Stimulated activated CD8-positive, alpha-beta memory T cell treated with anti-CD3 and anti-CD28 coated beads, Interleukin-7, amount 100 ng/mL, for 4 hours (primary cell): ENCODE measurements around the gene SPHK2.
"Not testable (repeated sequence)": the region's sequence is repeated elsewhere in the genome, so short reads cannot be mapped to it uniquely, and the experiment has no call there.

Experiments
- DNase-seq, 2 donors: peaks; one replicate each; pipeline ENCODE4 v3.0.0-alpha.2; 2020; ENCODE audit warnings: low read depth in 2 of 2

The SPHK2 gene

DNA sequence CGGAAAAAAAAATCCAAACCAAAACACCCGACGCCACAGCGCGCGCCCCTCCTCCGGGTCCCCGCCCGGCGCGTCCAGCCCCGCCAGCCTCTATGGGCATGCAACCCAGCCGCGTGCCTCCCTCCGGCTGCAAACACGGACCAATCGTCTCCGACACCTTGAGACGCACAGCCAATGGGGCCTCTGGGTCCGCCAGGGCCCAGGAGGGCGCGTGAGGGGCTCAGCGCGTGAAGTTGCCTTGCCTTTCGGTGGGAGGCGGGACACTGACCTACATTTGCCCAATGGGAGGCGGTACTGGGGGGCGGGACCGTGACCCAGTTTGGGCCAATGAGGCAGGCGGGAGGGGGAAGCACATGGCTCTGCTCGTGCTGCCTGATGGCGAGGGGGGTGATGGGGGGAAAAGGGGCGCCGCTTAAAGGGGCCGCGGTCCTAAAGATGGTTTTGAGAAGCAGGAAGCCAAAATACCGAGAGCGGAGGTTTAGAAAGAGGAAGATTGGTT lies 18.2 kb downstream of the SPHK2 start:
- peak; percentile 100 for DNase-seq

DNA sequence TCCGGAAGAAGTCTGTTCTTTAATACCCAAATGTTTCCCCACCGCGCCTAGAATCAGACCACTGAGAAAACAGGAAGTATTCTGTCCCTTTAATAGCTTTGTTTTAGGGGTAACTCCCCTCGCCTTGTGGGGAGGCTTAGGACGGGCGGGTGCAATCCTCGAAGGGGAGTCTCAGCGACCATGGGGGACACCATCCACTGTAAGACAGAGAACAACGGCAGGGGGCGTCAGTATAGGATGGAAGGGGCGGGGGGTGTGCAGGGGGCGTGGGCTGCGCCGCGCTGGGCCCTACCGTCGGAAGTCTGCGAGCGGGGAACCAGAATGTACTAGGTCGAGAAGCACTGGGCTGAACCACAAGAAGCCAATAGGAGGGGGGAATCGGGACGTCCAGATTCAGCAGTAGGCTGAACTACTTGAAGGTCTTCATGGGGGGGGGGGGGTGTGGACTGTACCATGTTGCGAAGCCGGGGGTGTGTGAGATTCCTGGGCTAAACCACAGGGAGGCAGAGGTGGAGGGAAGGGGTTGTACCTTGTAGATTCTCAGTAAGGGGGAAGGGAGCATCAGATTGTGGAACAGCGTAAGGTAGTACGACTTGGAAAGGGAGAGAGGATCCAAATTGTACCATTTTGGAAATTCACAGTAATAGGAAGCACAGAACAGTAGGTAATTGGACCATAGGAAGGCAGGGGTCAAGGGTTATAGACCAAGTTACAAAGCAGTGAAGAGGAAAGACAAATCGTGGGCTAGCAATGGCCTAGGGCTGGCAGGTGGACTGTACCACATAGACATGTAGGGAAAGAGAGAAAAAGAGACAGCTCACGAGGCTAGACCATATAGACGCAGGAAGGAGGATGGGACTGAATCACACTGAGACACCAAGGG lies 18.9 kb downstream of the SPHK2 start:
- peak; percentile 74 to 77 for DNase-seq

DNA sequence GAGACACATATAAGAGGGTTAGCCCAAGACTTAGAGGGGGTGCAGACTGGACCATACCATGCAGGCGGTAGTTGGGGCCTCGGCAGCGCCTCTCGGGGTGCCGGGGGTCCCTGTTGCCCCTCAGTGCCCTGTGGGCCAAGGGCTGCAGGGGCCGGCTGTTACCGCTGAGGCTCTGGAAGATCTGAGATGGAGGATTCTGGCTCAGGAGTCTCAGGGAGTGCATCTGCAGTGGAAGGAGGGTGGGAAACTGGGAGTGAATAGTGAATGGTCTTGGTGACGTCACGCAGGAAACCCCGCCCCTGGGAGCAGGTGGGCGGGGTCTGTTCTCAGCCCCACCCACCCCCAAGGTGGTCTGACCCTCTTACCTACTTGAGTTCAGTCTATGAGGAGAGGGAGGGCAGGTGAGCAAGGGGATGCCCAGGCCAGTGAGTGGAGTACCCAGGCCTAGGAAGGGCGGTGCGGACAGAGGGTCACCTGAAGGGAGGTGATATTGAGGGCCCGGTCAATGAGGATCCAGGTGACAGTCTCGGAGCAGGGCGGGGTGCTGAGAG lies 19.6 kb downstream of the SPHK2 start:
- no peak for DNase-seq

DNA sequence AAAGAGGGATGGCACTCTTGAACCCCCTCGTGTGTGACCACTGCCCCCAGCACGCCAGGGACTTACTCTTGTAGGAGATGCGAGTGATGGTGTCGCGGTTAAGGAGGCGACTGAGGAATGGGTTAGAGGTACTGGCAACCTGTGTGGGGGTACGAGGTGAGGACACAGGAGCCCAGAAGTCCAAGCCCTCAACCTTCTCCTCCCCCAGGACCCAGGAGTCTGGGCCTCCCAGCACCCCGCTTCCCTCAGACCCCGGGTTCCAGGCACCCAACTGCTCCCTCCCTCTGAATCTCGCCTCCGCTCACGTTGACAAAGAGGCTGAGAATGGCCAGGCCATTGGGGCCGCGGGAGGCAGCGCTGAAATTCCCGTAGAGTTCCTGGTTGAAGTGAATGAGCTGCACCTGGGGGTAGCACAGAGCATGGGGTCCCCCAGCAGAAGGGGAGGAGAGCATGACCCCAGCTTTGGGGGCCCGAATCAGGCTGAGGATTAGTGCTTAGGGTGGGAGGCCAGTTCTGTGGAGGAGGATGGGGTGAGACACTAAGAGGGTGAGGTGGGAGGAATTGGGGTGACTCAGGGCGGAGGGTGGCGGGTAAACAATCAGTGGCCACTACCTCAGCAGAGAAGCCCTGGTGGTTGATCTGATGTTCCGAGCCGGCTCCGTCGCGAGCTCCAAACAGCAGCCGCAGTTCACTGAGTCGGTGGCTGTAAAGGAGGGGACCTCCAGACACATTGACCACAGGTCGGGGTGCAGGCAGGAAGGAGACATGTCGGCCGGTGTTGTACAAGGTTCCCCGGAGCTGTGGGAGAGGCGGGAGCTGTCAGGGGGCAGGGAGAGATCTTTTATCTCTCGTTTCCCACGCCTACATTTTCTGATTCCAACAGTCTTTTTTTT lies 20.4 kb downstream of the SPHK2 start:
- peak in 1 of 2 donors; percentile 32 for DNase-seq

DNA sequence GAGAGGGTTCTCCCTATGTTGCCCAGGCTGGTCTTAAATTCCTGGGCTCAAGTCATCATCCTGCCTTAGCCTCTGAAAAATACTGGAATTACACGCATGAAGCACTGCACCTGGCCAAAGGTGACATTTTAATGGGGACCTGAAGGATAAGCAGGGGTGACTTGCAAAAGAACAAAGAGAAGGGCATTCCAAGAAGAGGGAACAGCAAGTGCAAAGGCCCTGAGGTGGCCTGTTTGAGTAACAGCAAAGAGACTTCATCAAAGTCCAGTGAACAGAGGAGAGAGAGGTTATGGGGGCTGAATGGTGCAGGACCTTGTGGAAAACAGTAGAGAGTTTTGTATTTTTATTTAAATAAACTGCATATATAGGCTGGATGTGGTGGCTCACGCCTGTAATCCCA lies 22.5 kb downstream of the SPHK2 start:
- no peak for DNase-seq

DNA sequence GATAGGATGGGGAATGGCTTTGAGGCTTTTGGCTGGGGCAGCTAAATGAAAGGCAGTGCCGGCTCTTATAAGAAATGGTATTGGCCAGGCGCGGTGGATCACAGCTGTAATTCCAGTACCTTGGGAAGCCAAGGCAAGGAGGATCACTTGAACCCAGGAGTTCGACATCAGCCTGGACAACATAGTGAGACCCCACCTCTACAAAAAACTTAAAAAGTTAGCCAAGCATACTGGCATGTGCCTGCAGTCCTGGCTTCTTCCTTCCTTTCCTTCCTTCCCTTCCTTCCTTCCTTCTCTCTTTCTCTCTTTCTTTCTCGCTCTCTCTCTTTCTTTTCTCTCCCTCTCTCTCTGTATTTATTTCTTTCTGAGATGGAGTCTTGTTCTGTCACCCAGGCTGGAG lies 23.6 kb downstream of the SPHK2 start:
- DNase-seq = no peak

DNA sequence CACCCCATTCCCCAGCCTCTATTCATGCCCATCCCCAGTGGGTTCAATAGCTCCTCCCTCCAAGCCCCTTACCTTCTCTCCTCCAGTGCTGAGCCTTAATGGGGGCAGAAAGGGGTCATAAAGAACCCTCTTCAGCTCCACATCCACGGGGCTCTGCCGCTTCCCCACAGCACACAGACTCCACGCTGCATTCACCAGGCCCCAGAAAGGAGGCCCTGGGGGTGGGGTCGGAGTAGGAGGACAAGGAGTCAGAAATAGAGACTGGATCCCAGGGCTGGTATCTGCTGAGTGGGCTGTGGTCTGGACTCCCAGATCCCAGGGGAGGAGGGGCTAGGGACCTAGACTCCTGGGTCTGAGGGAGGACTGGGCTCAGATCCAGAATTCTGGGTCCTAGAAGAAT lies 25.0 kb downstream of the SPHK2 start:
- DNase-seq = no peak

DNA sequence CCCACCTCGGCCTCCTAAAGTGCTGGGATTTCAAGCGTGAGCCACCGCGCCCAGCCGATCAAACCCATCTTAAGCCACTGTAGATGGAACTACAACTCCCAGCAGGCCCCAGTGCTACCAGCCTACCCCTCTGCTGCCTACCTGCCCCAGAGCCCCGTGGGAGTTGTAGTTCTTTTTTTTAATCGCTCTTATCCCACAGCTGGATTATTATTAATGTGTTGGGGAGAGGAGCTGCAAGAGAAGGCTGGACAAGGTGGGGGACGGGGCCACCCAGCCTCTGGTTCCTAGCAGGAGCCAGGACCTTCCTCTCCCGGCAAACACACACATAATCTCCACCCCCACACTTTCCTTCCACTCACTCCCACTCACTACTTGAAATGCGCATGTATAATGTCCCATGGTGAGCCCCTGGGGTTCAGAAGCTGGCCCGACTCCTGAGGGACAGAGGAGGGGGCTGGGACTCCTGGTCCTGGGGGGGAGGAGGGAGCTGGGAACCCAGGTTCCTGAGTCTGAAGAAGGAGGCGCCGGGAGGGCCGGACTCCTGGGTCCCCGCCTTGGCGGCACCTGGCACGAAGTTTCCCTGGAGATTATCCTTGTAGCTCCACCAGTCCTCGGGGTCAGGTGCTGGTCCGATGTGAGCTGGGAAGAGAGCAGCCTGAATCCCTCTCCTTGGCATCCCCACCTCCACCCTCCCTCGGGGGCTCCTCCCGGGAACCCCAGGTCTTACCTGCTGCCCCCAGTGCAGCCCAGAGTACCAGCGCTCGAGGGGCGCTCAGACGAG lies 25.7 kb downstream of the SPHK2 start:
- DNase-seq = peak; percentile 60

DNA sequence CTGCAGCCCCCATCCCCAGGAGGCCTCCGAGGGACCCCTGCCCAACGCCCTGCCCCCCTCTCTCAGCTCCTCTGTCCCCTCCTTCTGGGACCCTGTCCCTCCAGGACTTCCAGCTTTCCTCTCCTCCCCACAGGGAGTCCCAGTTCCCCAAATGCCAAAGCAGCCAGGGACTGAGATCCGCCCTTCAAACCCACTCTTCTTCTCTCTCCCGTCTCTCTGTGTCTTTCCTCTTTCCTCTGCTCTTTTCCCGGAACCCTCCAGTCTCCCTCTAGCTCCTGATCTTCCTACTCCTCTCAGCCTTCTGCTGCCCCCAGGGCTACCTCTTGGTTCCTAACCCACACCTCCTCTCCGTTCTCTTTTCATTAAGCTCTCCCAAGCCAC lies 26.3 kb downstream of the SPHK2 start:
- DNase-seq = no peak

DNA sequence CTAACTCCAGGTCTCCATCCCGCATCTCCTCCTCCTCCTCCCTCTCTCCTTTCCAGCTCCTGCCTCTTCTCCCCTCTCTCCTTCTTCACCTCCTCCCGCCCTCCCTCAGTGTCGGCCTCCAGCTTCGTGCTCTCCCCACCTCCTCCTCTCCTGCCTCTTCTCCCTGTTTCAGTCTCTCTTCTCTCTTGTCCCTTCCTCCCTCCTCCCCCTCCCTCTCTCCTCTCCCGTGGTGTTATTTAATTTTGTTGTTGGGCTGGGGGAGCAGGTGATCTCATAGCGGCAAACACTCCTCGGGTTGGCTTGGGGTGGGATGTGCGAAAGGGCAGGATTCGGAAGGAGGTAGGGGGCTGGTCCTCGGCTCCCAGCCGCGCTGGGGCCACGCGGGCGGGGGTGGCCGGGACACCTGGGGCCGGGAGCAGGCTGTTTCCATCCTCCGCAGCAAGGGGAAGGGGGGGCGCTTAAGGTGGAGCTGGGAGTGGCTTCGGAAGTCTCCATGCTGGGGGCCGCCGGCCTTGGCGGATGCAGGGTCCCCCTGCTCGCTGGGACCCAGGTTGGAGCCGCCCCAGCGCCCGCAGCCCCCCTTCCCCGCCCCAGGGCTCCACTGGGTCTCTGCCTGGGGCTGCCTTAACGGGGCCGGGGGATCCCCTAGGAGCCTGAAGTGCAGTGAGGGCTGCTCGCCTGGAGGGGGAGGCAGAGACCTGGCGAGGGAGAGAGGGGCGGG lies 26.9 kb downstream of the SPHK2 start, which contains the start of gene CA11:
CA11 (minus strand) TSS at position 187 of the 721 bp plus-strand sequence. CDS start 555 bp downstream, outside the sequence.
- DNase-seq = peak; percentile 85 to 86

DNA sequence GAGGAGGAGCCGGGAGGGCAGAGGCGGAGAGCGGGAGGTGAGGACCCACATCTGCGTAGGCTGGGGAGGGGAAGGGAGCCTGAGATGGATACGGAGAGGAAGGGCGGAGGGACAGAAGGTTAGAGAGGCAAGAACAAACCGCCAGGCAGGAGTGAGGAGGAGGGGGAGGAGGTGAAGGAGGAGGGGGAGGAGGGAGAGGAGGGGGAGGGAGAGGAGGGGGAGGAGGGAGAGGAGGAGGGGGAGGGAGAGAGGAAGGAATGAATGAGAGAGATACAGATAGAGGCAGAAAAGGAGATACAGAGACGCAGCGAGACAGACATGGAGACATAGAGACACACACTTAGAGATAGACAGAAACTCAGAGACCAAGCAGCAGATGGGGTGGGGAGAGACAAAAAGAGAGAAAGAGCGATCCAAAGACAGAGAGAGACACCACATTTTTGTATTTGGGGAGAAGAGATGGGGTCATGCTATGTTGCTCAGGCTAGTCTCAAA lies 27.5 kb downstream of the SPHK2 start:
- no peak for DNase-seq

DNA sequence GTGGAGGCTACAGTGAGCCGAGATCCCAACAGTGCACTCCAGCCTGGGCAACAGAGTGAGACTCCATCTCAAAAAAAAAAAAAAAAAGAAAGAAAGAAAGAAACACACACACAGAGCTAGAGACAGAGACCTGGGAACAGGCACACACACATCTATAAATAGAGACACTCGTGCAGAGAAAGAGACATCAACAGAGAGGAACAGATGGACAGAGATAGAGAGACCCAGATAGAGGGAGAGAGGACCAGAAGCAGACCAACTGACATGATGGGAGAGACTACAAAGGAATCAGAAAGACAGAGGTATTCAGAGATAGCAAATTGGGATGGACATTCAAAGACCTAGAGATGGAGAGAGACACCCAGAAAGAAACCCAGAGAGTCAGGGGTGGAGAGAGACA lies 28.8 kb downstream of the SPHK2 start:
- no peak for DNase-seq

DNA sequence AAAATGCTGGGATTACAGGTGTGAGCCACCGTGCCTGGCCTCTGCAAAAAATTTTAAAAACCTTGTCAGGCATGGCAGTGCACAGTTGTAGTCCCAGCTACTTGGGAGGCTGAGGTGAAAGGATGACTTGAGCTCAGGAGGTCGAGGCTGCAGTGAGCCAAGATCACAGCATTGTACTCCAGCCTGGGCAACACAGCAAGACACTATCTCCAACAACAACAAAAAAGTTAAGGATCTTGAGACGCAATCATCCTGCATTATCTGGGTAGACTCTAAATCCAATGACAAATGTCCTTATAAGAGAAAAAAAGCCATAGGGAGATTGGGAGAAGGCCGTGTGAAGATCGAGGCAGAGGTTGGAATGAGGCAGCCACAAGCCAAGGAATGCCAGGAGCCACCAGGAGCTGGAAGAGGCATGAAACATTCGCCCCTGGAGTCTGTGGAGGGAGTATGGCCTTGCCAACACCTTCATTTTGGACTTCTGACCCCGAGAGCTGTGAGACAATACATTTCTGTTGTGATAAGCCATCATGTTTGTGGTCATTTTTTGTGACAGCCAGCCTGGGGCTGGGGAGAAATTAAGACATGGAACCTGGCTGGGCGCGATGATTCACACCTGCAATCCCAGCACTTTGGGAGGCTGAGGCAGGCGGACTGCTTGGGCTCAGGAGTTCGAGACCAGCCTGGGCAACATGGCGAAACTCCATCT lies 31.8 kb downstream of the SPHK2 start:
- no peak for DNase-seq

DNA sequence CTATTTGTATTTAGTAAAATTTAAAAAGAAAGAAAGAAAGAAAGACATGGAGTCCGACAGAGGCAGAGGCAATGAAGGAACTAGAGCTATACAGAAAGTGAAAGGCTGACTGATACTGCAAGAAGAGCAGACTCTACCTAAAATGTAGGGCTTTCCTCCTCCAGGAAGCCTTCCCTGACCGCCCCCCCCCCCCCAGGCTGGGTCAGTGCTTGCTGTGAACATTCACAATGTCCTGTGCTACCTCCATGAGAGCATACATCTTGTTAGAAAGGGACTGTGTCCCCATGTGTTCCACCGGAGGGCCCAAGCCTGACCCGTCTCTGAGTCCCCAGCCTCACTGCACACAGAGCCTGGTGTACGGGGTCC lies 32.4 kb downstream of the SPHK2 start:
- no peak for DNase-seq

DNA sequence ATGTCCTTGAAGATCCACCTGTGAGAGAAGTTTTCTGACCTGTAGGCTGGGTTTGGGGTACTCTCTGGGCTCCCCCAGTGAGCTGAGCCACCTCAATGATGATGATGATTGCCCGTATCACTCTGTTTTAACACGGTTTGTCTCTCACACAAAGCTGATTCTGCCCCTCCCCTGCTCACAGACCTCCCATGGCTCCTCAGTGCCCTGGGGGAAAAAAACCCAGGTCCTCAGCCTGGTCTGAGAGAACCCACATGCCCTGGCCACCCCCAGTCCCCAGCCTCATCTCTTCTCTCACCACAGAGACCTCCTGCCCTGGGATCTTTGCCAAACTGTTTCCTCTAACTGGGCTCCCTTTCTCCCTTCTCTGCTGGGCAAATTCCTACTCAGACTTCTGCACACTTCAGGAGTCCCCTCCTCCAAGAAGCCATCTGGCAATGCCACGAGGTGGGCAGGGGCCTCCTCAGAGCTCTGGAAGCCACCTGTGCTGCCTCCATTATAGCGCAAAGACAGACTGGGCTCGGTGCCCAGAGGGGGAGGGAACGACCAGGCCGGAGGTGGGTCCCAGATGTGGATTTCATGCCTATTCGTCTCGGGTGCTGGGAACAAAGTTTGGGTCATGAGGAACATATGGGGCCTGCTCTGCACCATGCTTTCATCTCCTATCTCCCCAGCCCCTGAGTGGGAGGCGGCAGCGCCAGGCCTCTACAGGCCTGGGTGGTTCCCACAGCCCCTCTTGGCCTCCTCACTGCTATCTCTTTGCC lies 35.2 kb downstream of the SPHK2 start:
- no peak for DNase-seq

DNA sequence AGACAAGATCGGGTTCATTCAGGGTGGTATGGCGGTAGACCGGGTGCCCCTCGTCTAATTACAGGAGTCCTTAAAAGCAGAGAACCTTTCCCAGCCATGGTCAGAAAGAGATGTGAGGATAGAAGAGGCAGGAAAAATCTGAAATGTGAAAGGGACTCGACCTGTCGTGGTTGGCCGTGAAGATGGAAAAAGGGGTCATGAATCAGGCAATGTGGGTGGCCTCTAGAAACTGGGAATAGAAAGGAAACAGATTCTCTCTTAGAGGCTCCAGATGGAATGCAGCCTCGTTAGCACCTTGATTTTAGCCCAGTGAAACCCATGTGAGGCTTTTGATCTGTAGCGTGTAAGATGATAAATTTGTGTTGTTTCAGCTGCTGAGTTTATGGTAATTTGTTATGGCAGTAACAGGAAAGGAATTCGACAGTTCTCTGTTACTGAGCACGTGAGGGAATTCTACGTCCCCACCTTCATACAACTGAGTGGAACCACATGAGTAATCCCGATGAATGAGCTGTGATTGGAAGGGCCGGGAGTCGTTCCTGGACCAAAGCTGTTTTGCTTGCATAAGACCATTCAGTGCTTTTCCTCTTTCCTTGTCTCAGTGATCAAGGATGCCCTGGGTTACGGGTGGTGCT lies 37.7 kb downstream of the SPHK2 start:
- no peak for DNase-seq

DNA sequence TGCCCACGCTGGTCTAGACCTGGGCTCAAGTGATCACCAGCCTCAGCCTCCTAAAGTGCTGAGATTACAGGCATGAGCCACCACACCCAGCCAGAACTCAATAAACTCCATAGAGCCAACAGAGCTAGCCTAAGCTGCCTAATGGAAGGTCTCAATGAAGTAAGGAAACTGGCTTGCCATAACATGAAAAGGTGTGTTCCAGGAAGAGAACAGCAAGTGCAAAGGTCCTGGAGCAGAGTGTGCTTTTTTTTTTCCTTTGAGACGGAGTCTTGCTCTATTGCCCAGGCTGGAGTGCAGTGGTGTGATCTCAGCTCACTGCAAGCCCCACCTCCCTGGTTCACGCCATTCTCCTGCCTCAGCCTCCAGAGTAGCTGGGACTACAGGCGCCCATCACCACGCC lies 38.5 kb downstream of the SPHK2 start:
- DNase-seq = not testable (repeated sequence)

DNA sequence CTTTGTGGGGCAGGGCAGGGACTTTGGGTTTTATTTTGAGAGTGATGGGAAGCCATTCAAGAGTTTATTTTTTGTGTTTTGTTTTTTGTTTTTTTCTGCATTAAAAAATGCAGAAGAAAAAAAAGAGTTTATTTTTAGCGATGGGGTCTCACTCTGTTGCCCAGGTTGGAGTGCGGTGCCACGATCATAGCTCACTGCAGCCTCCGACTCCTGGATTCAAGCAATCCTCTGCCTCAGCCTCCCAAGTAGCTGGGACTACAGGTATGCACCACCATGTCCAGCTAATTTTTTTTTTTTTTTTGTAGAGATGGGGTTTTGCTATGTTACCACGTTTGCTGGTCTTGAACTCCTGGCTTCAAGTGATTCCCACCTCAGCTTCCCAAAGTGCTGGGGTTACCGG lies 39.2 kb downstream of the SPHK2 start:
- no peak for DNase-seq

DNA sequence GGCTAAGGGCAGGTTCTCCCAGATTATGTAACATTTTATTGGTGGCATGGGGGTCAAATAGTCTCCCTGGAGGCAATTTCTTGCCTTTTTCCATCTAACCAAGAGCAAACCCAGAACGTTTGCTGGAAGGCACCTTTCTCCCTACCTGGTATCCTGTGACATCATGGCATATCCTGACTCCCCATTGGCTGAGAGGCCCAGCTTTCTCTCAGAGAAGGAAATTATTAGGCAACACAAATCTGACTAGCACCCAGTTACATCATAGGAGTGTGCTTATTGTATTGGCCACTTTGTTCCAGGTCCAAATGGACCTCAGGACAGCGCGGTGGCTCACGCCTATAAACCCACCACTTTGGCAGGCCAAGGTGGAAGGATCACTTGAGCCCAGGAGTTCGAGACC lies 40.5 kb downstream of the SPHK2 start:
- no peak for DNase-seq
